ENCODE data around the gene SAMD10.

SAMD10 gene

GRCh38 chr20:63935447-63935846 is 44.0 kb downstream of the SAMD10 start:
- H3K79me1 ChIP-seq (ENCODE audit: low read length), result no peaks in the 10 kb centered on the region
- no peak overlapping the region for H3K4ac ChIP-seq (ENCODE audit: low read depth, low read length)
- no peaks in the 10 kb centered on the region for H3K79me2 ChIP-seq (ENCODE audit: control insufficient read depth, insufficient read depth, low read length)
- no peaks in the 10 kb centered on the region for H3K36me3 ChIP-seq (ENCODE audit: control insufficient read depth, insufficient read depth, low read length)
- no peak overlapping the region for H3K27ac ChIP-seq (ENCODE audit: low read depth, low read length)
- H4K5ac ChIP-seq (ENCODE audit: low read length), result no peak overlapping the region
- H4K8ac ChIP-seq (ENCODE audit: low read depth, low read length), result no peak overlapping the region
- no peak overlapping the region for H2BK120ac ChIP-seq (ENCODE audit: low read depth, low read length)
- no peak overlapping the region for H3K4me3 ChIP-seq (ENCODE audit: low read length)
- no CpG with 5 or more reads among the region's 9 CpGs for WGBS (ENCODE audit: extremely low coverage, insufficient coverage, low lambda C conversion rate)
- no peak for DNase-seq
- H2BK5ac ChIP-seq (ENCODE audit: low read length), result no peak overlapping the region
- H3K18ac ChIP-seq (ENCODE audit: low read length), result no peak overlapping the region
- no peak overlapping the region for H3K23ac ChIP-seq (ENCODE audit: low read length)
- H3K9ac ChIP-seq (ENCODE audit: low read length), result no peak overlapping the region
- H2BK15ac ChIP-seq (replicated peaks; ENCODE audit: low read depth), result no peak overlapping the region
- H3K4me1 ChIP-seq (ENCODE audit: control insufficient read depth, low read depth, low read length), result no peaks in the 10 kb centered on the region
- no peaks in the 10 kb centered on the region for H3K27me3 ChIP-seq (ENCODE audit: insufficient read depth, low read length, poor library complexity)
- H2AK5ac ChIP-seq (ENCODE audit: low read length), result no peak overlapping the region
- no peak overlapping the region for H3K56ac ChIP-seq (ENCODE audit: low read length)
- H3K4me2 ChIP-seq (ENCODE audit: low read length), result no peak overlapping the region

- Histone ChIP-seq H2BK5ac (ENCODE audit: low read length) (no peak overlapping the region), H3K36me3 (ENCODE audit: control insufficient read depth, insufficient read depth, low read length) (no peaks in the 10 kb centered on the region), H3K9ac (ENCODE audit: low read length) (no peak overlapping the region), H3K4me3 (ENCODE audit: low read length) (no peak overlapping the region), H3K56ac (ENCODE audit: low read length) (no peak overlapping the region), H3K79me1 (ENCODE audit: low read length) (no peaks in the 10 kb centered on the region), H3K79me2 (ENCODE audit: control insufficient read depth, insufficient read depth, low read length) (no peaks in the 10 kb centered on the region), H3K27me3 (ENCODE audit: insufficient read depth, low read length, poor library complexity) (no peaks in the 10 kb centered on the region), H3K23ac (ENCODE audit: low read length) (no peak overlapping the region), H2BK15ac (replicated peaks; ENCODE audit: low read depth) (no peak overlapping the region), H4K5ac (ENCODE audit: low read length) (no peak overlapping the region), H3K18ac (ENCODE audit: low read length) (no peak overlapping the region), H2AK5ac (ENCODE audit: low read length) (no peak overlapping the region), H4K8ac (ENCODE audit: low read depth, low read length) (no peak overlapping the region), H2BK120ac (ENCODE audit: low read depth, low read length) (no peak overlapping the region), H3K4ac (ENCODE audit: low read depth, low read length) (no peak overlapping the region), H3K4me2 (ENCODE audit: low read length) (no peak overlapping the region), H3K27ac (ENCODE audit: low read depth, low read length) (no peak overlapping the region), H3K4me1 (ENCODE audit: control insufficient read depth, low read depth, low read length) (no peaks in the 10 kb centered on the region)
- no CpG with 5 or more reads among the region's 37 CpGs for WGBS (ENCODE audit: extremely low coverage, insufficient coverage, low lambda C conversion rate)
- peak; percentile 30 for DNase-seq
These were observed 45.0 kb downstream of the SAMD10 start for GRCh38 chr20:63934271-63935068.

- no peak overlapping the region for H3K56ac ChIP-seq (ENCODE audit: low read length)
- H2BK15ac ChIP-seq (replicated peaks; ENCODE audit: low read depth), result no peak overlapping the region
- DNase-seq, result no peak
- no CpG with 5 or more reads among the region's 5 CpGs for WGBS (ENCODE audit: extremely low coverage, insufficient coverage, low lambda C conversion rate)
- H3K79me1 ChIP-seq (ENCODE audit: low read length), result no peaks in the 10 kb centered on the region
- no peak overlapping the region for H4K5ac ChIP-seq (ENCODE audit: low read length)
- H3K4me1 ChIP-seq (ENCODE audit: control insufficient read depth, low read depth, low read length), result no peaks in the 10 kb centered on the region
- no peak overlapping the region for H4K8ac ChIP-seq (ENCODE audit: low read depth, low read length)
- H3K4me2 ChIP-seq (ENCODE audit: low read length), result no peak overlapping the region
- H3K27ac ChIP-seq (ENCODE audit: low read depth, low read length), result no peak overlapping the region
- no peaks in the 10 kb centered on the region for H3K79me2 ChIP-seq (ENCODE audit: control insufficient read depth, insufficient read depth, low read length)
- no peak overlapping the region for H2BK120ac ChIP-seq (ENCODE audit: low read depth, low read length)
- H3K4ac ChIP-seq (ENCODE audit: low read depth, low read length), result no peak overlapping the region
- H3K23ac ChIP-seq (ENCODE audit: low read length), result no peak overlapping the region
- H3K18ac ChIP-seq (ENCODE audit: low read length), result no peak overlapping the region
- H2AK5ac ChIP-seq (ENCODE audit: low read length), result no peak overlapping the region
- H2BK5ac ChIP-seq (ENCODE audit: low read length), result no peak overlapping the region
- no peak overlapping the region for H3K4me3 ChIP-seq (ENCODE audit: low read length)
- no peaks in the 10 kb centered on the region for H3K27me3 ChIP-seq (ENCODE audit: insufficient read depth, low read length, poor library complexity)
- no peak overlapping the region for H3K9ac ChIP-seq (ENCODE audit: low read length)
- peaks cover 4% of the 10 kb centered on the region for H3K36me3 ChIP-seq (ENCODE audit: control insufficient read depth, insufficient read depth, low read length)
These were observed 45.8 kb downstream of the SAMD10 start for GRCh38 chr20:63933646-63934045.

DNA sequence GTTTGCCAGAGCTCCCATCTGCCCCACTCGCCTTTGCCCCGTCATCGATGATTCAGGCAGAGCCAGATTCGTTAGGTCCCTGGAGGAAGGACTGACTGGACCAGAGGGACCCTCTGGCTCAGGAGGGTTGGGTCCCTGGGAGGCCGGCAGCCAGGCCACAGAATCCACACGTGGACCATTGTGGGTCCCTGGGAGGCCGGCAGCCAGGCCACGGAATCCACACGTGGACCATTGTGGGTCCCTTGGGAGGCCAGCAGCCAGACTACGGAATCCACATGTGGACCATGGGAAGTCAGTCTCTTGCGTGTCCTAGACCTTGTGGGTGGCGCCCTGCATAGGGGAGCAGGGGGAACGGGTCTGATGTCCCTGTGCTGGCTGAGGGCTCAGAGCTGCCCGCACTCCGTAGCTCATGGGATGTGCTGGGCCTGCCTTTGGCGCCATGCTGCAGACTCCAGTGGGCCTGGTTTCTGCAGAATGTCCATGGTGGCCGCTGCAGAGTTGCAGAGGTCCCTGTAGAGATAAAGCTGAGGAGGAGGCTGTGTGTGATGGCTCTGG is 46.8 kb downstream of the SAMD10 start:
- Histone ChIP-seq H3K9ac (ENCODE audit: low read length) (no peak overlapping the region), H3K4me3 (ENCODE audit: low read length) (no peak overlapping the region), H3K4me1 (ENCODE audit: control insufficient read depth, low read depth, low read length) (no peaks in the 10 kb centered on the region), H3K79me2 (ENCODE audit: control insufficient read depth, insufficient read depth, low read length) (no peaks in the 10 kb centered on the region), H3K79me1 (ENCODE audit: low read length) (no peaks in the 10 kb centered on the region), H3K36me3 (ENCODE audit: control insufficient read depth, insufficient read depth, low read length) (peaks cover 7% of the 10 kb centered on the region), H2BK15ac (replicated peaks; ENCODE audit: low read depth) (no peak overlapping the region), H2BK120ac (ENCODE audit: low read depth, low read length) (no peak overlapping the region), H3K4me2 (ENCODE audit: low read length) (no peak overlapping the region), H3K23ac (ENCODE audit: low read length) (no peak overlapping the region), H4K8ac (ENCODE audit: low read depth, low read length) (no peak overlapping the region), H3K18ac (ENCODE audit: low read length) (no peak overlapping the region), H3K56ac (ENCODE audit: low read length) (no peak overlapping the region), H4K5ac (ENCODE audit: low read length) (no peak overlapping the region), H2AK5ac (ENCODE audit: low read length) (no peak overlapping the region), H2BK5ac (ENCODE audit: low read length) (no peak overlapping the region), H3K27ac (ENCODE audit: low read depth, low read length) (no peak overlapping the region), H3K27me3 (ENCODE audit: insufficient read depth, low read length, poor library complexity) (no peaks in the 10 kb centered on the region), H3K4ac (ENCODE audit: low read depth, low read length) (no peak overlapping the region)
- no CpG with 5 or more reads among the region's 17 CpGs for WGBS (ENCODE audit: extremely low coverage, insufficient coverage, low lambda C conversion rate)
- peak; percentile 39 for DNase-seq

DNA sequence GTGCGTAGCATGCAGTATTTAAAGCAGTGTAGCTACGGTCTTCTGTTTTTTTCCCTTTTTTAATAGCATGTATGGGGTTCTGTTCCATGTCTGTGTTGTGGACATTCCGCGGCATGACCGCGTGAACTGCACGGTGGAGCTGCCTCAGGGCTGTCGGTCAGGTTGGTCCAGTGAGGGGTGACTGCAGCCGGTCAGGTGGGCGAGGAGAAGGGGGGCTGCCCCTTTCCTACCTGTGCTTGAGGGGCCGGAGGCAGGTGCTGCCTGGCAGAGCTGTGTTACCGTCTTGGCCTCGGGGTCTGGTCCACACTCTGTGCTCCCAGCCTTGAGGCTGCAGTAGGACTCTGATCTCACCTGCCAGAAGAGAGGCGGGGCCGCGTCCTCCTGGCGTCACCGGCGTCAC is 47.7 kb downstream of the SAMD10 start:
- H3K27me3 ChIP-seq (ENCODE audit: insufficient read depth, low read length, poor library complexity), result no peaks in the 10 kb centered on the region
- peaks cover 3% of the 10 kb centered on the region for H3K4me1 ChIP-seq (ENCODE audit: control insufficient read depth, low read depth, low read length)
- no peak overlapping the region for H3K4ac ChIP-seq (ENCODE audit: low read depth, low read length)
- no peak for DNase-seq
- H2BK15ac ChIP-seq (replicated peaks; ENCODE audit: low read depth), result no peak overlapping the region
- H3K79me1 ChIP-seq (ENCODE audit: low read length), result peaks cover 3% of the 10 kb centered on the region
- no peak overlapping the region for H2AK5ac ChIP-seq (ENCODE audit: low read length)
- H3K9ac ChIP-seq (ENCODE audit: low read length), result no peak overlapping the region
- no peak overlapping the region for H2BK5ac ChIP-seq (ENCODE audit: low read length)
- no peak overlapping the region for H4K5ac ChIP-seq (ENCODE audit: low read length)
- H3K4me2 ChIP-seq (ENCODE audit: low read length), result no peak overlapping the region
- no peak overlapping the region for H3K18ac ChIP-seq (ENCODE audit: low read length)
- no peak overlapping the region for H3K56ac ChIP-seq (ENCODE audit: low read length)
- peaks cover 7% of the 10 kb centered on the region for H3K36me3 ChIP-seq (ENCODE audit: control insufficient read depth, insufficient read depth, low read length)
- H4K8ac ChIP-seq (ENCODE audit: low read depth, low read length), result no peak overlapping the region
- no peak overlapping the region for H3K23ac ChIP-seq (ENCODE audit: low read length)
- H3K4me3 ChIP-seq (ENCODE audit: low read length), result no peak overlapping the region
- no peak overlapping the region for H2BK120ac ChIP-seq (ENCODE audit: low read depth, low read length)
- no peak overlapping the region for H3K27ac ChIP-seq (ENCODE audit: low read depth, low read length)
- H3K79me2 ChIP-seq (ENCODE audit: control insufficient read depth, insufficient read depth, low read length), result peaks cover 2% of the 10 kb centered on the region
- WGBS (ENCODE audit: extremely low coverage, insufficient coverage, low lambda C conversion rate), result no CpG with 5 or more reads among the region's 19 CpGs

Measured in mesendoderm (in vitro differentiated cells).